ENCODE data around the gene PIK3C2A.
"Not testable (repeated sequence)": the region's sequence is repeated elsewhere in the genome, so short reads cannot be mapped to it uniquely, and the experiment has no call there.

PIK3C2A gene

DNA sequence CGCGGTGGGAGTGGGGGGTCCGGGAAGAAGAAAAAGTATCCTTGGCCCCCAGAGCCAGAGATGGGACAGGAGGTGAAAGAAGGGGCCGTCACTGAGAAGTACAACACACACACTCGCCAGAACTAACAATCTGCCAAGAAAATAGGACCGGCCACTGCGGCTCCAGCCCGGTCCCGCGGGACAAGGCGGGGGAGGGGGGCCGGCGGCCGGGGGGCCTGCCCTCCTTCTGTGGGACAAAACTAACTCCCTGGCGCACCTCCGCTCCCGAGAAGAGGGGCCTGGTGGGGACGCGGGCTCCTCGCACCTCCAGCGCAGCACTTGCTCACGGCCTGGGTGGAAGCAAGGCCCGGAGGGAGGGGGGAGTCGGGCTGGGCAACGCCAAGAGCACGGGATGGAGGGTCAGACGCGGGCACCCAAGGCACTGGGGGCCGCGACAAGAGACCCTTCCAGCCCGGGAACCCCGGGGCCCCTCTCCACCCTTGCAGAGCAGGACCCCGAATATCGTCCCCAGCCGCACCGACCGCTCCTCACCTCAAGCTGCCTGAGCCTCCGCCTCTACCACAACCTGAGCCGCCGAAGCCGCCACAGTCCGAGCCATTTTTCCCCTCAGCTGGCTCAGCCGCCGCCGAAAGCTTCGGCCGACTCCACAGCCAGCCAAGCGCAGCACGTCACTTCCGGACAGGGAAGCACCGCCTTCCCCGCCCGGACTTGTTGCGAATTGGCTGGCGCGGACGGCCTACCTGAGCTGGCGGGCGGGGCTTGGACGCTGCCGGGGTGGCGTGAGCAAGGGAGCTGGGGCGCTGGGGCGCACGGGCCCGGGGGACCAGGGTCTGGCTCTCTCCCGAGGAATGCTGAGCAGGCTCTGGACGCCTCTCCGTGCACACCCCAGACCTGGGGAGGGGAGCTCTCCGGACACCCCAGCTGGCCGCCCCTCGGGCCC lies at the start of gene PIK3C2A:
TSS of gene PIK3C2A (minus strand) at position 670 of the 940 bp plus-strand sequence. CDS start 38,245 bp downstream, outside the sequence.
- H3K4me3 Mint-ChIP-seq = peak within 1 kb of the TSS; percentile 97
- DNase-seq = peak; percentile 96
- peaks cover 25% of the 10 kb centered on the region for H3K36me3 Mint-ChIP-seq (ENCODE audit: low read depth)
- H3K9me3 Mint-ChIP-seq = no peaks in the 10 kb centered on the region
- peaks cover 43% of the 10 kb centered on the region for H3K4me1 Mint-ChIP-seq (ENCODE audit: low read depth)
- H3K27me3 Mint-ChIP-seq = no peaks in the 10 kb centered on the region
- H3K27ac Mint-ChIP-seq = peak within 1 kb of the TSS; percentile 99

- Mint-ChIP-seq H3K4me1 (ENCODE audit: low read depth) (peaks cover 25% of the 10 kb centered on the region), H3K4me3 (no peak overlapping the region), H3K27ac (no peak overlapping the region), H3K36me3 (ENCODE audit: low read depth) (no peaks in the 10 kb centered on the region), H3K27me3 (peaks cover 8% of the 10 kb centered on the region), H3K9me3 (no peaks in the 10 kb centered on the region)
- no peak for DNase-seq
Observed at GRCh38 chr11:17257196-17257595, 49.4 kb upstream of the PIK3C2A start.

GRCh38 chr11:17256512-17256911 lies 48.7 kb upstream of the PIK3C2A start:
- Mint-ChIP-seq H3K9me3 (no peaks in the 10 kb centered on the region), H3K36me3 (ENCODE audit: low read depth) (no peaks in the 10 kb centered on the region), H3K27ac (peak overlapping the region; percentile 13), H3K27me3 (peaks cover 12% of the 10 kb centered on the region), H3K4me1 (ENCODE audit: low read depth) (peaks cover 25% of the 10 kb centered on the region), H3K4me3 (no peak overlapping the region)
- no peak for DNase-seq

- Mint-ChIP-seq H3K4me3 (no peak overlapping the region), H3K27me3 (peaks cover 17% of the 10 kb centered on the region), H3K27ac (no peak overlapping the region), H3K4me1 (ENCODE audit: low read depth) (peaks cover 14% of the 10 kb centered on the region), H3K9me3 (no peaks in the 10 kb centered on the region), H3K36me3 (ENCODE audit: low read depth) (no peaks in the 10 kb centered on the region)
- DNase-seq = no peak
Observed at GRCh38 chr11:17252704-17253103, 44.9 kb upstream of the PIK3C2A start.

- Mint-ChIP-seq H3K4me3 (no peak overlapping the region), H3K27me3 (peaks cover 21% of the 10 kb centered on the region), H3K4me1 (ENCODE audit: low read depth) (no peaks in the 10 kb centered on the region), H3K36me3 (ENCODE audit: low read depth) (no peaks in the 10 kb centered on the region), H3K9me3 (no peaks in the 10 kb centered on the region), H3K27ac (no peak overlapping the region)
- DNase-seq = no peak
Observed at GRCh38 chr11:17250561-17251350, 43.0 kb upstream of the PIK3C2A start.

- Mint-ChIP-seq H3K27ac (peak overlapping the region; percentile 12), H3K4me1 (ENCODE audit: low read depth) (peaks cover 6% of the 10 kb centered on the region)
- DNase-seq = no peak
Observed at GRCh38 chr11:17244046-17244445, 36.3 kb upstream of the PIK3C2A start.

GRCh38 chr11:17242954-17243353 lies 35.2 kb upstream of the PIK3C2A start:
- not testable (repeated sequence) for H3K9me3 Mint-ChIP-seq; H3K27ac Mint-ChIP-seq; H3K4me1 Mint-ChIP-seq (ENCODE audit: low read depth); H3K36me3 Mint-ChIP-seq (ENCODE audit: low read depth); H3K4me3 Mint-ChIP-seq; DNase-seq
- H3K27me3 Mint-ChIP-seq = peaks cover 30% of the 10 kb centered on the region

More at GRCh38 chr11:17244046-17244445, 36.3 kb upstream of the PIK3C2A start:
- no peaks in the 10 kb centered on the region for H3K36me3 Mint-ChIP-seq (ENCODE audit: low read depth)
- no peaks in the 10 kb centered on the region for H3K9me3 Mint-ChIP-seq
- H3K4me3 Mint-ChIP-seq = no peak overlapping the region
- peaks cover 22% of the 10 kb centered on the region for H3K27me3 Mint-ChIP-seq

DNA sequence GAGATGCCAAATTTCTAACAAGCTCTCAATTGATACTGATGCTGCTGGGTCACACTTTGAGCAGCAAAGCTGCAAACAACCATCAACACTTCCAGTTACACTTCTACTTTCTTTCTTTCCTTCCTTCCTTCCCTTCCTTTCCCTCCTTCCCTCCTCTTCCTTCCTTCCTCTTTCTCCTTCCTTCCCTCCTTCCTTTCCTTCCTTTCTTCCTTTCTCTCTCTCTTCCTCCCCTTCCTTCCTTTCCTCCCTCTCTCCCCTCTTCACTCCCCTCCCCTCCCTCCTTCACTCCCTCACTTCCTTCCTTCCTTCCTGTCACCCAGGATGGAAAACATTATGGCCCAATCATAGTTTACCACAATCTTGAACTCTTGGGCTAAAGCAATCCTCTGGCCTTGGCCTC lies 33.0 kb upstream of the PIK3C2A start:
- Mint-ChIP-seq H3K27me3 (peaks cover 33% of the 10 kb centered on the region), H3K4me1 (ENCODE audit: low read depth) (peaks cover 6% of the 10 kb centered on the region), H3K4me3 (no peak overlapping the region), H3K36me3 (ENCODE audit: low read depth) (no peaks in the 10 kb centered on the region), H3K27ac (no peak overlapping the region), H3K9me3 (no peaks in the 10 kb centered on the region)
- no peak for DNase-seq

DNA sequence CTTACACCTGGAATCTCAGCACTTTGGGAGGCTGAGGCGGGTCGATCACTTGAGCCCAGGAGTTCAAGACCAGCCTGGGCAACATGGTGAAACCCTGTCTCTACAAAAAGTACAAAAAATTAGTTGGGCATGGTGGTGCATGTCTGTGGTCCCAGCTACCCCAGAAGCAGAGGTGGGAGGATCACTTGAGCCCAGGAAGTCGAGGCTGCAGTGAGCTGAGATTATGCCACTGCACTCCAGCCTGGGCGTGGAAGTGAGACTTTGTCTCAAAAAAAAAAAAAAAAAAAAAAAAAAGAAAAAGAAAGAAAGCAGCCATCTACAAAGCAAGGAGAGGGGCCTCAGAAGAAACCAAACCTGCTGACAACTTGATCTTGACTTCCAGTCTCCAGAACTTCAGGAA lies 32.1 kb upstream of the PIK3C2A start:
- not testable (repeated sequence) for H3K27ac Mint-ChIP-seq, DNase-seq

GRCh38 chr11:17238377-17238776 lies 30.6 kb upstream of the PIK3C2A start:
- peaks cover 38% of the 10 kb centered on the region for H3K27me3 Mint-ChIP-seq
- no peaks in the 10 kb centered on the region for H3K36me3 Mint-ChIP-seq (ENCODE audit: low read depth)
- peaks cover 1% of the 10 kb centered on the region for H3K4me1 Mint-ChIP-seq (ENCODE audit: low read depth)
- no peaks in the 10 kb centered on the region for H3K9me3 Mint-ChIP-seq
- H3K27ac Mint-ChIP-seq = no peak overlapping the region
- no peak overlapping the region for H3K4me3 Mint-ChIP-seq
- no peak for DNase-seq

More for the DNA sequence above, 32.1 kb upstream of the PIK3C2A start:
- not testable (repeated sequence) for H3K36me3 Mint-ChIP-seq (ENCODE audit: low read depth); H3K4me3 Mint-ChIP-seq; H3K9me3 Mint-ChIP-seq; H3K4me1 Mint-ChIP-seq (ENCODE audit: low read depth)
- H3K27me3 Mint-ChIP-seq = peaks cover 38% of the 10 kb centered on the region

- Mint-ChIP-seq H3K27me3 (peaks cover 18% of the 10 kb centered on the region), H3K4me1 (ENCODE audit: low read depth) (peaks cover 17% of the 10 kb centered on the region), H3K36me3 (ENCODE audit: low read depth) (no peaks in the 10 kb centered on the region), H3K4me3 (no peak overlapping the region), H3K9me3 (no peaks in the 10 kb centered on the region), H3K27ac (no peak overlapping the region)
- DNase-seq = no peak
Observed at GRCh38 chr11:17233101-17233500, 25.3 kb upstream of the PIK3C2A start.

DNA sequence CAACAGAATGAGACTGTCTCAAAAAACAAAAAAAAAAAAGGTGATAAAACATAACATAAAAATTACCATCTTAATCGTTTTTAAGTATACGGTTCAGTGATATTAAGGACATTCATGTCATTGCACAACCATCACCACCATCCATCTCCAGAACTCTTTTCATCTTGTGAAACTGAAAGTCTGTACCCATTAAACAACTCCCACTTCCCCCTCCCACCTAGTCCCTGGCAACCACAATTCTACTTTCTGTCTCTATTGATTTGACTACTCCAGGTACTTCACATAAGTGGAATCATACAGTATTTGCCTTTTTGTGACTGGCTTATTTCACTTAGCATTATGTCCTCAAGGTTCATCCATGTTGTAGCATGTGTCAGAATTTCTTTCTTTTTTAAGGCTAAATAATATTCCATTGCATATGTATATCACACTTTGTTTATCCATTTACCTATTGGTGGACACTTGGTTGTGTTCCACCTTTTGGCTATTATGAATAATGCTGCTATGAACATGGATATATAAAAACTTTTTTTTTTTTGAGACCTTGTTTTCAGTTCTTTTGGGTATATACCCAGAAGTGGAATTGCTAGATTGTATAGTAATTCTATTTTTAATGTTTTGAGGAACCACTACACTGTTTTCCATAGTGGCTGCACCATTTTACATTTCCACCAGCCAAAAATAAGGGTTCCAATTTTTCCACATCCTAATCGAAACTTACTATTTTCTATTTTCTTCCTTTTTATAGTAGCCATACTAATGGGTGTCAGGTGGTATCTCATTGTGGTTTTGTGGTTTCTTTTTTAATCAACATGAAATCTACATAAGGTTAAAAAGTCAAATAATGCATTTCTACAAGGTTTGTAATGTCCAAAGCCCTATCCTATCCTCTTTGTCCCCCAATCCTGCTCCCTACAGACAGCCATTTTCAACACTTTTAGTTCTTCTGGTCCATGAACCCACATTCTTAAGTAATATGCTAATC lies 23.4 kb upstream of the PIK3C2A start:
- Mint-ChIP-seq H3K27me3 (peaks cover 11% of the 10 kb centered on the region), H3K27ac (peak overlapping the region; percentile 74), H3K4me3 (no peak overlapping the region), H3K9me3 (no peaks in the 10 kb centered on the region), H3K4me1 (ENCODE audit: low read depth) (peaks cover 17% of the 10 kb centered on the region), H3K36me3 (ENCODE audit: low read depth) (no peaks in the 10 kb centered on the region)
- DNase-seq = no peak

- peak; percentile 51 for DNase-seq
- Mint-ChIP-seq H3K4me3 (no peak overlapping the region), H3K9me3 (no peaks in the 10 kb centered on the region), H3K4me1 (ENCODE audit: low read depth) (peaks cover 17% of the 10 kb centered on the region), H3K27ac (no peak overlapping the region), H3K27me3 (peaks cover 5% of the 10 kb centered on the region), H3K36me3 (ENCODE audit: low read depth) (no peaks in the 10 kb centered on the region)
Observed at GRCh38 chr11:17229481-17230152, 21.8 kb upstream of the PIK3C2A start.
